Measurements from ENCODE around the gene PTTG1.

DNA sequence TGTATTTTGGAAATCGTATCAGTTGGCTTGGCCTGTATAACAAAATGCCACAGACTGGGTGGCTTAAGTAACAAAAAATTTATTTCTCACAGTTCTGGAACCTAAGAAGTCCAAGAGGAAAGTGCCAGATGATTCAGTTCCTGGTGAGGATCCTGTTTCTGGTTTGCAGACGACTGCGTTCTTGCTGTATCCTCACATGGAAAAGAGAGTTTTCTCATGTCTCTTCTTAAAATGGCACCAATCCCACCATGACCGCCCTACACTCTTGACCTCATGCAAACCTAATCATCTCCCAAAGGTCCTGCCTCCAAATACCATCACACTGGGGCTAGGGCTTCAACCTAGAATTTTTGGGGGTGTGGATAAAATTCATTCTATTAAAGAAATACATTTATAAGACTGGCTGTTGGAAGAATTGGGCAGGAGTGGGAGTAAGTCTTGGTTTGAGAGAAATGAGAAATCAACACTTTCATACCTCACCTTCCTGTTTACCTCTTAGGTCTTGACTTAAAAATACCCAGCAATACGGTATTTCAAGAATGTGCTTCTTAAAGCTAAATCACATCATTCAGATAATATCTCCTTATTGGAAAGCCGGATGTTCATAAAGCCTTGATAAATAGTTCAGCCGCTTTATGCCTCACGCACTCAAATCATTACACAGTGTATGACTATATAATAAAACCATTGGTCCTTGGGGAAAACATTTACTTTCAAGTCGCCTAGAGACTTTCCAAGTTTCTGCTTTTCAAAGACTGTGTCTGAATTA lies 28.7 kb downstream of the PTTG1 start:
- TF ChIP-seq POLR2A (IDR thresholded peaks at IDR 0.05; ENCODE audit: low read depth, low read length): no peak
- no peak for TF ChIP-seq TAF1 (IDR thresholded peaks at IDR 0.05; ENCODE audit: low read depth, low read length)
- TF ChIP-seq POLR2AphosphoS5 (IDR thresholded peaks at IDR 0.05; ENCODE audit: low read depth, low read length): no peak
- TF ChIP-seq POU2F2 (IDR thresholded peaks at IDR 0.05; ENCODE audit: low read depth, low read length): no peak
- no peak for TF ChIP-seq SPI1 (IDR thresholded peaks at IDR 0.05; ENCODE audit: low read depth, low read length)

Data from GM12891 (cell line).